Measurements from ENCODE around the gene ZDHHC19.
"Not testable (repeated sequence)": the region's sequence is repeated elsewhere in the genome, so short reads cannot be mapped to it uniquely, and the experiment has no call there.

The ZDHHC19 gene

GRCh38 chr3:196210673-196211556 is at the start of gene ZDHHC19:
Gene ZDHHC19, minus strand, starts transcription at chr3:196211400. Its CDS starts 85 bp downstream, at chr3:196211315.
- no peak for DNase-seq

GRCh38 chr3:196260784-196261183 is 49.6 kb upstream of the ZDHHC19 start:
- no peak for DNase-seq

GRCh38 chr3:196255776-196256175 is 44.6 kb upstream of the ZDHHC19 start:
- DNase-seq = no peak

GRCh38 chr3:196254376-196255283 is 43.4 kb upstream of the ZDHHC19 start:
- DNase-seq = no peak

- DNase-seq = no peak
Observed at GRCh38 chr3:196251918-196252317, 40.7 kb upstream of the ZDHHC19 start.

- DNase-seq = no peak
Observed at GRCh38 chr3:196246612-196247308, 35.6 kb upstream of the ZDHHC19 start.

GRCh38 chr3:196244166-196244565 is 33.0 kb upstream of the ZDHHC19 start:
- DNase-seq = not testable (repeated sequence)

GRCh38 chr3:196241704-196242103 is 30.5 kb upstream of the ZDHHC19 start:
- no peak for DNase-seq

GRCh38 chr3:196240424-196240823 is 29.2 kb upstream of the ZDHHC19 start:
- no peak for DNase-seq

- no peak for DNase-seq
Observed at GRCh38 chr3:196238612-196239560, 27.7 kb upstream of the ZDHHC19 start.

GRCh38 chr3:196237203-196237602 is 26.0 kb upstream of the ZDHHC19 start:
- no peak for DNase-seq

GRCh38 chr3:196236223-196236622 is 25.0 kb upstream of the ZDHHC19 start:
- DNase-seq = no peak

GRCh38 chr3:196235452-196236122 is 24.4 kb upstream of the ZDHHC19 start:
- no peak for DNase-seq

GRCh38 chr3:196232882-196233251 is 21.7 kb upstream of the ZDHHC19 start:
- no peak for DNase-seq

- DNase-seq = no peak
Observed at GRCh38 chr3:196232154-196232881, 21.1 kb upstream of the ZDHHC19 start.

- no peak for DNase-seq
Observed at GRCh38 chr3:196227629-196228493, 16.7 kb upstream of the ZDHHC19 start.

- DNase-seq = no peak
Observed at GRCh38 chr3:196227121-196227561, 15.9 kb upstream of the ZDHHC19 start.

GRCh38 chr3:196225763-196226364 is 14.7 kb upstream of the ZDHHC19 start:
- no peak for DNase-seq

- no peak for DNase-seq
Observed at GRCh38 chr3:196225086-196225485, 13.9 kb upstream of the ZDHHC19 start.
